Measurements from ENCODE around the gene ITGA4. TPM values are rescaled to one million over a fixed set of nuclear protein-coding genes. Genes with fewer than 3 reads are reported as not detected.

The ITGA4 gene
- total RNA-seq, result 5.7 and 6.5 TPM in 2 replicates
- long read RNA-seq, full-length matches to known transcripts, result 10 of 15 reads
- long read RNA-seq, partial matches to known transcripts, result 4 of 15 reads
- long read RNA-seq, other reads (novel, unspliced or antisense), result 1 of 15 reads

GRCh38 chr2:181457121-181457740, at the start of gene ITGA4:
TSS of gene ITGA4 (plus strand) at chr2:181457386. CDS start at chr2:181457655, 269 bp downstream.
- Mint-ChIP-seq H3K36me3 (ENCODE audit: unreplicated experiment) (no peaks in the 10 kb centered on the region), H3K4me1 (ENCODE audit: unreplicated experiment) (peaks cover 25% of the 10 kb centered on the region), H3K27ac (ENCODE audit: unreplicated experiment) (peak within 1 kb of the TSS; percentile 25)

GRCh38 chr2:181408861-181409260, 48.3 kb upstream of the ITGA4 start:
- Mint-ChIP-seq H3K36me3 (ENCODE audit: unreplicated experiment) (no peaks in the 10 kb centered on the region), H3K4me1 (ENCODE audit: unreplicated experiment) (no peaks in the 10 kb centered on the region), H3K27me3 (ENCODE audit: unreplicated experiment) (peaks cover 4% of the 10 kb centered on the region), H3K9me3 (ENCODE audit: unreplicated experiment) (peaks cover 9% of the 10 kb centered on the region), H3K27ac (ENCODE audit: unreplicated experiment) (no peak overlapping the region), H3K4me3 (ENCODE audit: unreplicated experiment) (no peak overlapping the region)
- no peak for DNase-seq (ENCODE audit: extremely low spot score, unreplicated experiment)
- TF ChIP-seq CTCF (IDR thresholded peaks at IDR 0.05), result no peak

More at GRCh38 chr2:181457121-181457740, at the start of gene ITGA4:
- DNase-seq (ENCODE audit: extremely low spot score, unreplicated experiment), result peak; percentile 94
- H3K9me3 Mint-ChIP-seq (ENCODE audit: unreplicated experiment), result no peaks in the 10 kb centered on the region
- H3K27me3 Mint-ChIP-seq (ENCODE audit: unreplicated experiment), result peaks cover 4% of the 10 kb centered on the region
- H3K4me3 Mint-ChIP-seq (ENCODE audit: unreplicated experiment), result peak within 1 kb of the TSS; percentile 78
- peak; percentile 94 for TF ChIP-seq CTCF (IDR thresholded peaks at IDR 0.05)

- no peak for DNase-seq (ENCODE audit: extremely low spot score, unreplicated experiment)
- Mint-ChIP-seq H3K9me3 (ENCODE audit: unreplicated experiment) (peaks cover 29% of the 10 kb centered on the region), H3K27ac (ENCODE audit: unreplicated experiment) (no peak overlapping the region), H3K4me3 (ENCODE audit: unreplicated experiment) (no peak overlapping the region), H3K36me3 (ENCODE audit: unreplicated experiment) (no peaks in the 10 kb centered on the region), H3K4me1 (ENCODE audit: unreplicated experiment) (no peaks in the 10 kb centered on the region), H3K27me3 (ENCODE audit: unreplicated experiment) (peaks cover 6% of the 10 kb centered on the region)
- no peak for TF ChIP-seq CTCF (IDR thresholded peaks at IDR 0.05)
These were observed 45.9 kb upstream of the ITGA4 start for GRCh38 chr2:181411105-181411849.

- TF ChIP-seq CTCF (IDR thresholded peaks at IDR 0.05), result no peak
- no peak overlapping the region for H3K4me3 Mint-ChIP-seq (ENCODE audit: unreplicated experiment)
- H3K4me1 Mint-ChIP-seq (ENCODE audit: unreplicated experiment), result no peaks in the 10 kb centered on the region
- no peak for DNase-seq (ENCODE audit: extremely low spot score, unreplicated experiment)
- H3K27ac Mint-ChIP-seq (ENCODE audit: unreplicated experiment), result no peak overlapping the region
- H3K27me3 Mint-ChIP-seq (ENCODE audit: unreplicated experiment), result no peaks in the 10 kb centered on the region
- no peaks in the 10 kb centered on the region for H3K36me3 Mint-ChIP-seq (ENCODE audit: unreplicated experiment)
- peaks cover 16% of the 10 kb centered on the region for H3K9me3 Mint-ChIP-seq (ENCODE audit: unreplicated experiment)
These were observed 37.9 kb upstream of the ITGA4 start for GRCh38 chr2:181419129-181419855.

Measured in osteocyte (in vitro differentiated cells).